ENCODE data around the gene STK39.

DNA sequence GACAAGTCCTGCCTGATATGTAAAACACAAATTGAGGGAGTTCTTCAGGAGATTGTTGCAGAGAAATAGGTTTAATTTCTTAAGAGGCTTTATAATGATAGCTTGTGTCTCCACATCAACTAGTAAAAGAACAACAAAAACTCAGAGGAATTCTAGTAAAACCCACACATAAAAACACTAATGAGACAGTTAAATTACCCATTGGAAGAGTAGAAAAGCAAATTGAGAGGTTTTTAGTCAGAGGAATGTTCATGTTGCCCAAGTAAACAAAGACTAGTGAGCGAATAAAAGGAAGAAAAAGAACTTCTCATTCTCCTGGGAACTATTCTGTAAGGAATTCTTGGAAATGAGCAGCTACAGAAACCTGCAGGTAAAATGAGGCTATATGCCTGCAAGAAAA, 330.6 kb downstream of the STK39 start:
- TF ChIP-seq CTCF (IDR thresholded peaks at IDR 0.05) (no peak), POLR2A (IDR thresholded peaks at IDR 0.05) (no peak)
